IMR-90 (cell line): ENCODE measurements around the gene SVEP1.

Experiments used
- MAFK ChIP-seq: IDR thresholded peaks from 2 replicates; pipeline ENCODE4 v1.6.1; 2012; ENCODE audit warnings: low read depth, low read length, improper control_type of control experiment
- POLR2A ChIP-seq: IDR thresholded peaks from 2 replicates; pipeline ENCODE4 v1.6.1; 2012; ENCODE audit warnings: mild to moderate bottlenecking, low read depth, low read length
- USF2 ChIP-seq: fragments of 150-350 bp; IDR thresholded peaks from 2 replicates; pipeline ENCODE4 v1.6.1; 2017; ENCODE audit warnings: mild to moderate bottlenecking, antibody characterized with exemption, low read length, low read depth
- TF ChIP-seq, protein P1 (sequence below): conservative IDR thresholded peaks from 2 replicates; pipeline ENCODE4 v1.5.1; 2012; ENCODE audit warnings: mild to moderate bottlenecking, low read depth, low read length, improper control_type of control experiment

DNA sequence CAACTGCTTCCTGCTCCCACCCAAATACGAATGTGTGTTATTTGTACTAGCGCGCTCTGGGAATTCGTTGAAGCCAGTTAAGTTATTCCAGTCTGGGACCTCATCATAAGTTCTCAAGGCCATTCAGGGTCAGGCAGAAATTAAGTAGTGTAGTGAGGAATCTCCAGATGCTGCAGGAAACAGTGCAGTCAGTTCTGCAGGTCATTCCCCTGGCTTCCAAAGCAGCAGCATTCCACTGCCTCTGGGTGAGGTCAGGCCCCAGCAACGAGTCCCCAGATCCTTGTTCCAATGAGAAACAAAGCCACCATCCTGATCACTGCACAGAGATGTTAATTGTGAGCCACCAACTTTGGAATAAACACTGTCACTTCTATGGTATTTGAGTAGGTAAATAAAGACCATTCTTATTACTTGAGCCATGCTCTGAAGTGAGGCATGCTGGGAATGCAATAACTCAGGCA, 33.1 kb downstream of the SVEP1 start:
- TF ChIP-seq, protein P1, sequence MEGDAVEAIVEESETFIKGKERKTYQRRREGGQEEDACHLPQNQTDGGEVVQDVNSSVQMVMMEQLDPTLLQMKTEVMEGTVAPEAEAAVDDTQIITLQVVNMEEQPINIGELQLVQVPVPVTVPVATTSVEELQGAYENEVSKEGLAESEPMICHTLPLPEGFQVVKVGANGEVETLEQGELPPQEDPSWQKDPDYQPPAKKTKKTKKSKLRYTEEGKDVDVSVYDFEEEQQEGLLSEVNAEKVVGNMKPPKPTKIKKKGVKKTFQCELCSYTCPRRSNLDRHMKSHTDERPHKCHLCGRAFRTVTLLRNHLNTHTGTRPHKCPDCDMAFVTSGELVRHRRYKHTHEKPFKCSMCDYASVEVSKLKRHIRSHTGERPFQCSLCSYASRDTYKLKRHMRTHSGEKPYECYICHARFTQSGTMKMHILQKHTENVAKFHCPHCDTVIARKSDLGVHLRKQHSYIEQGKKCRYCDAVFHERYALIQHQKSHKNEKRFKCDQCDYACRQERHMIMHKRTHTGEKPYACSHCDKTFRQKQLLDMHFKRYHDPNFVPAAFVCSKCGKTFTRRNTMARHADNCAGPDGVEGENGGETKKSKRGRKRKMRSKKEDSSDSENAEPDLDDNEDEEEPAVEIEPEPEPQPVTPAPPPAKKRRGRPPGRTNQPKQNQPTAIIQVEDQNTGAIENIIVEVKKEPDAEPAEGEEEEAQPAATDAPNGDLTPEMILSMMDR: no peak
- TF ChIP-seq USF2 (no peak), POLR2A (no peak), MAFK (no peak)
